SK-N-SH (cell line): ENCODE measurements around the gene ATG9A. TPM values are rescaled to one million over a fixed set of nuclear protein-coding genes. Genes with fewer than 3 reads are reported as not detected.

Experiments
- CTCF ChIA-PET: fragments of 300-600, 350-600 bp; formaldehyde crosslinking; extraction: SDS; loops from one replicate; lab custom pipeline; 2021; lab: Yijun Ruan, JAX
- POLR2A ChIA-PET: fragments of 350-600 bp; sonication (Branson Sonifier 250); formaldehyde crosslinking; extraction: SDS; loops from one replicate; lab custom pipeline; 2020; ENCODE audit warnings: antibody characterized with exemption, inconsistent platforms; lab: Yijun Ruan, JAX
- DNase-seq: peaks from one replicate; pipeline ENCODE4 v3.0.0; 2012
- H2AFZ ChIP-seq: fragments of 200-600 bp; sonication (generic); 2 replicates; pipeline ENCODE4 v1.8.1; 2016; ENCODE audit warnings: antibody characterized with exemption, mild to moderate bottlenecking, low read depth
- H3F3A ChIP-seq: fragments of 200-600 bp; sonication (generic); replicated peaks from 2 replicates; pipeline ENCODE3; 2016; ENCODE audit warnings: antibody characterized with exemption, mild to moderate bottlenecking; ENCODE audit not compliant: insufficient read depth
- H3K27ac ChIP-seq, 2 experiments: fragments of 200-500 bp in 1 of 2; fragments of 200-600 bp in 1 of 2; sonication (Bioruptor generic) in 1 of 2; sonication (generic), shearing (Covaris generic) in 1 of 2; 2 replicates each; pipeline versions ENCODE4 v1.5.1 to v1.6.1; 2014 to 2016; ENCODE audit warnings: low read depth in 2 of 2, inconsistent platforms in 1 of 2, low read length in 1 of 2, mild to moderate bottlenecking in 1 of 2, mixed read lengths in 1 of 2
- H3K27me3 ChIP-seq: fragments of 200-600 bp; sonication (generic), shearing (Covaris generic); 2 replicates; pipeline ENCODE4 v1.6.1; 2016; ENCODE audit warnings: mixed run types; ENCODE audit not compliant: insufficient read depth
- H3K36me3 ChIP-seq, 2 experiments: fragments of 200-500 bp in 1 of 2; fragments of 200-600 bp in 1 of 2; sonication (Bioruptor generic) in 1 of 2; sonication (generic) in 1 of 2; replicated peaks in 1 of 2; 2 replicates each; pipeline versions ENCODE3 to v1.5.1; 2014 to 2016; ENCODE audit warnings: low read length in 1 of 2, mild to moderate bottlenecking in 1 of 2; ENCODE audit not compliant: insufficient read depth in 2 of 2, control insufficient read depth in 1 of 2
- H3K4me1 ChIP-seq, 2 experiments: fragments of 200-500 bp in 1 of 2; fragments of 200-600 bp in 1 of 2; sonication (Bioruptor generic) in 1 of 2; sonication (generic), shearing (Covaris generic) in 1 of 2; 2 replicates each; pipeline versions ENCODE4 v1.5.1 to v1.6.1; 2014 to 2016; ENCODE audit warnings: low read depth in 1 of 2, low read length in 1 of 2, mixed run types in 1 of 2; ENCODE audit not compliant: insufficient read depth in 2 of 2, control insufficient read depth in 1 of 2
- H3K4me2 ChIP-seq: fragments of 200-600 bp; sonication (generic), shearing (Covaris generic); 2 replicates; pipeline ENCODE4 v1.6.1; 2017; ENCODE audit warnings: mixed run types
- H3K4me3 ChIP-seq, 2 experiments: fragments of 200-500 bp in 1 of 2; fragments of 200-600 bp in 1 of 2; sonication (Bioruptor generic) in 1 of 2; sonication (generic), shearing (Covaris generic) in 1 of 2; 2 replicates each; pipeline versions ENCODE4 v1.5.1 to v1.8.1; 2014 to 2016; ENCODE audit warnings: low read depth in 2 of 2, inconsistent platforms in 1 of 2, low read length in 1 of 2, mild to moderate bottlenecking in 1 of 2, mixed read lengths in 1 of 2, moderate library complexity in 1 of 2
- H3K79me2 ChIP-seq: fragments of 200-600 bp; sonication (generic); 2 replicates; pipeline ENCODE4 v1.8.1; 2017; ENCODE audit warnings: mild to moderate bottlenecking; ENCODE audit not compliant: insufficient read depth
- H3K9ac ChIP-seq: fragments of 200-600 bp; sonication (generic); 2 replicates; pipeline ENCODE4 v1.6.1; 2017; ENCODE audit warnings: mixed run types
- H3K9me2 ChIP-seq: fragments of 200-600 bp; sonication (generic); 2 replicates; pipeline ENCODE4 v1.6.1; 2017; ENCODE audit warnings: mixed run types
- H3K9me3 ChIP-seq: fragments of 200-600 bp; sonication (generic); 2 replicates; pipeline ENCODE4 v1.6.1; 2017; ENCODE audit warnings: mixed run types, mild to moderate bottlenecking, moderate library complexity
- H4K20me1 ChIP-seq: fragments of 200-600 bp; sonication (generic); 2 replicates; pipeline ENCODE4 v1.6.1; 2017; ENCODE audit warnings: mild to moderate bottlenecking, mixed run types; ENCODE audit not compliant: insufficient read depth
- CTCF ChIP-seq: fragments of 200-600 bp; sonication (generic); IDR thresholded peaks from 2 replicates; pipeline ENCODE4 v1.6.1; 2017; ENCODE audit warnings: antibody characterized with exemption, mild to moderate bottlenecking, moderate library complexity
- ELF1 ChIP-seq: IDR thresholded peaks from 2 replicates; pipeline ENCODE4 v1.4.0; 2012
- EP300 ChIP-seq, 2 experiments: IDR thresholded peaks; 2 replicates each; pipeline versions ENCODE4 v1.4.0 to v1.6.1; 2012; ENCODE audit warnings: borderline replicate concordance in 1 of 2, low read depth in 1 of 2, low read length in 1 of 2
- EZH2phosphoT487 ChIP-seq: fragments of 200-600 bp; sonication (generic); IDR thresholded peaks from 2 replicates; pipeline ENCODE4 v1.6.1; 2017; ENCODE audit warnings: low read depth, mixed run types, mild to moderate bottlenecking, antibody characterized with exemption, moderate library complexity, borderline replicate concordance
- FOXM1 ChIP-seq: IDR thresholded peaks from 2 replicates; pipeline ENCODE4 v1.4.0; 2012; ENCODE audit warnings: low read depth, mild to moderate bottlenecking
- GABPA ChIP-seq: IDR thresholded peaks from 2 replicates; pipeline ENCODE4 v1.4.0; 2012; ENCODE audit warnings: low read depth, mild to moderate bottlenecking
- GATA2 ChIP-seq: sonication (generic); formaldehyde crosslinking; IDR thresholded peaks from 2 replicates; pipeline ENCODE4 v1.5.0; 2020; ENCODE audit warnings: mild to moderate bottlenecking, missing genetic modification reagents
- NFIC ChIP-seq: IDR thresholded peaks from 2 replicates; pipeline ENCODE4 v1.4.0; 2012; ENCODE audit warnings: borderline replicate concordance
- RAD21 ChIP-seq: IDR thresholded peaks from 2 replicates; pipeline ENCODE4 v1.6.1; 2012; ENCODE audit warnings: mild to moderate bottlenecking, low read length
- SMC3 ChIP-seq: IDR thresholded peaks from 2 replicates; pipeline ENCODE4 v1.6.1; 2012; ENCODE audit warnings: low read depth, low read length, improper control_type of control experiment
- TAF1 ChIP-seq: IDR thresholded peaks from 2 replicates; pipeline ENCODE4 v1.6.1; 2012; ENCODE audit warnings: low read depth, mild to moderate bottlenecking, low read length, moderate library complexity, borderline replicate concordance
- USF2 ChIP-seq: fragments of 150-350 bp; IDR thresholded peaks from 2 replicates; pipeline ENCODE4 v1.6.1; 2017; ENCODE audit warnings: antibody characterized with exemption, low read length, low read depth, borderline replicate concordance
- YY1 ChIP-seq: IDR thresholded peaks from 2 replicates; pipeline ENCODE4 v1.4.0; 2012; ENCODE audit warnings: low read depth, mild to moderate bottlenecking
- ZBTB33 ChIP-seq: IDR thresholded peaks from 2 replicates; pipeline ENCODE4 v1.4.0; 2012; ENCODE audit warnings: low read depth, borderline replicate concordance
- WGBS: methylation state at CpG from one replicate; pipeline ENCODE4 v1.1.6; 2017; ENCODE audit warnings: low lambda C conversion rate; 5-methylcytosine and 5-hydroxymethylcytosine counted together
- polyA plus RNA-seq, 3 experiments: library from polyadenylated mRNA; depleted of rRNA; stranded (reverse); fragments of >200 nt; gene quantifications; 2 replicates each; pipeline ENCODE4 v1.2.3, GENCODE V29; 2012
- TF ChIP-seq, protein P1 (sequence below): IDR thresholded peaks from 2 replicates; pipeline ENCODE4 v1.4.0; 2012; ENCODE audit warnings: low read depth
- TF ChIP-seq, protein P2 (sequence below): IDR thresholded peaks from 2 replicates; pipeline ENCODE4 v1.4.0; 2012; ENCODE audit warnings: low read depth, borderline replicate concordance
- TF ChIP-seq, protein P3 (sequence below): IDR thresholded peaks from 2 replicates; pipeline ENCODE4; 2012

The ATG9A gene
- polyA plus RNA-seq, 1 of the 3 experiments (the other 2 are of a cell fraction), result 29.6 TPM

DNA sequence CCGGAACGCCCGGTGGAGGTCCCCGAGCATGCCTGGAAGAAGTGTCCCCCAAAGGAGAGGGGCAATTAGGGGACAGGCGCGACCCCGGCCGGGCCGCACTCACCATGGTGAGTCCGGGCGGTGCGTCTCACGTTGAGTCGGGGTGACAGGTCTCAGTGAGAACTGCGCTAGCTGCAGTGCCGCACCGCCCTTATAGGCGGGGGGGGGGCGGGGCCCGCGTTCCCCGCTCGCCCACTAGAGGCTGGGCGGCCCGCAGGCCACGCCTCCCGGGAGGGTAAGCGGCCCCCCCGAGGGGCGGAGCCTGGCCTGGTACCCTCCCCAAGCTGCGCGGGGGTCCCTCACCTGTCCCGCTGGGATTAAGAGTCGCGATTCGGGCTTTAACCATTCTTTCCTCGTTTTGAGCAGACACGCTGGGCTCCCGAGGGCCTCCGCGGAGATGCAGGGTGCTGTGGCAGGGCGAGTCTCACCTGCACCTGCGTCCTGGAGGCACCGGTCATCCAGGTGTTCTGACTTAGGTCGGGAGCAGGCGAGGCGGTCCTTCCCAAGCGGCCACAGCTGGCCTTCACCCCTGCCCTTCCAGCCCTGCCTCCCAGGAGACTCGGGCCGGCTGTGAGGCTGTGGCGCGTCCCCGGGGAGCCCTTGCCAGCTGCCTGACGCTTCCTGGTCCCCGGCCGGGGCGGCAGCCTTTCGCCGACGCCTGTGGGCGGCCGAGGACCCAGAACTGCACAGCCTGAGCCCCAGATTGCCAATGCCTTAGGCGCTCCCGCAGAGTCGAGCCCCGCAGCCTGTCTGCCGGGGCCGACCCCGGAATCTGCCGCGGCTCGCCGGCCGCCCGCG, 24.5 kb upstream of the ATG9A start, which contains the start of gene TUBA4A:
Gene TUBA4A (minus strand): TSS at position 166 of the 837 bp plus-strand sequence. CDS start 60 bp downstream, at position 106.
- ChIA-PET CTCF (interaction anchor here (0.8 to 5.5 kb wide), 13 partner anchors 11 to 288 kb away, joined by 3 to 44 read pairs (median 4); partner anchors contain the start of gene DNAJB2), POLR2A (interaction anchor here (2.6 kb wide), 1 partner anchor 9 kb away, joined by 15 read pairs; the partner anchor contains the start of genes GLB1L and STK16)
- H3K4me3 ChIP-seq, result peak within 1 kb of the TSS; percentile 53 to 60

More for the DNA sequence above, 24.5 kb upstream of the ATG9A start, which contains the start of gene TUBA4A:
- H4K20me1 ChIP-seq, result no peaks in the 10 kb centered on the region
- TF ChIP-seq EP300 (IDR thresholded peaks at IDR 0.05; ENCODE audit: borderline replicate concordance in 1 of 2, low read depth in 1 of 2, low read length in 1 of 2), result no peak
- TF ChIP-seq TAF1, result no peak
- TF ChIP-seq FOXM1, result no peak
- TF ChIP-seq, protein P1, sequence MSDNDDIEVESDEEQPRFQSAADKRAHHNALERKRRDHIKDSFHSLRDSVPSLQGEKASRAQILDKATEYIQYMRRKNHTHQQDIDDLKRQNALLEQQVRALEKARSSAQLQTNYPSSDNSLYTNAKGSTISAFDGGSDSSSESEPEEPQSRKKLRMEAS, result no peak
- TF ChIP-seq YY1, result no peak
- TF ChIP-seq NFIC, result no peak
- TF ChIP-seq, protein P2, sequence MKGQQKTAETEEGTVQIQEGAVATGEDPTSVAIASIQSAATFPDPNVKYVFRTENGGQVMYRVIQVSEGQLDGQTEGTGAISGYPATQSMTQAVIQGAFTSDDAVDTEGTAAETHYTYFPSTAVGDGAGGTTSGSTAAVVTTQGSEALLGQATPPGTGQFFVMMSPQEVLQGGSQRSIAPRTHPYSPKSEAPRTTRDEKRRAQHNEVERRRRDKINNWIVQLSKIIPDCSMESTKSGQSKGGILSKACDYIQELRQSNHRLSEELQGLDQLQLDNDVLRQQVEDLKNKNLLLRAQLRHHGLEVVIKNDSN, result no peak
- TF ChIP-seq, protein P3, sequence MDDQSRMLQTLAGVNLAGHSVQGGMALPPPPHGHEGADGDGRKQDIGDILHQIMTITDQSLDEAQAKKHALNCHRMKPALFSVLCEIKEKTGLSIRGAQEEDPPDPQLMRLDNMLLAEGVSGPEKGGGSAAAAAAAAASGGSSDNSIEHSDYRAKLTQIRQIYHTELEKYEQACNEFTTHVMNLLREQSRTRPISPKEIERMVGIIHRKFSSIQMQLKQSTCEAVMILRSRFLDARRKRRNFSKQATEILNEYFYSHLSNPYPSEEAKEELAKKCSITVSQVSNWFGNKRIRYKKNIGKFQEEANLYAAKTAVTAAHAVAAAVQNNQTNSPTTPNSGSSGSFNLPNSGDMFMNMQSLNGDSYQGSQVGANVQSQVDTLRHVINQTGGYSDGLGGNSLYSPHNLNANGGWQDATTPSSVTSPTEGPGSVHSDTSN, result no peak
- no peak for TF ChIP-seq RAD21
- TF ChIP-seq SMC3, result no peak
- no peak for TF ChIP-seq CTCF
- no peak for TF ChIP-seq USF2
- TF ChIP-seq GATA2 (CRISPR knock-in tag), result no peak
- TF ChIP-seq EZH2phosphoT487, result no peak
- TF ChIP-seq GABPA, result no peak
- TF ChIP-seq ZBTB33, result no peak
- TF ChIP-seq ELF1, result no peak
- TF ChIP-seq, all 33 proteins: peak for 0
- peaks cover 17 to 21% of the 10 kb centered on the region in 2 experiments; a peak in 3 of 4 replicates for H3K4me1 ChIP-seq
- WGBS, result 5% methylated on average over 8 of the region's 76 CpGs
- peak; percentile 98 for DNase-seq
- no peaks in the 10 kb centered on the region for H3K9me3 ChIP-seq
- H3K4me2 ChIP-seq, result peak within 1 kb of the TSS; percentile 97
- no peaks in the 10 kb centered on the region for H3K9me2 ChIP-seq
- H3K27me3 ChIP-seq, result peaks cover 40% of the 10 kb centered on the region
- no peaks in the 10 kb centered on the region for H3K36me3 ChIP-seq
- no peaks in the 10 kb centered on the region for H3K79me2 ChIP-seq
- H3F3A ChIP-seq, result peaks cover 12% of the 10 kb centered on the region
- H2AFZ ChIP-seq, result peak within 1 kb of the TSS; percentile 82
- no peak within 1 kb of the TSS for H3K9ac ChIP-seq
- H3K27ac ChIP-seq, result no peak within 1 kb of the TSS
